HT-29 (cell line): ENCODE data around the gene GPR158. TPM values are rescaled to one million over a fixed set of nuclear protein-coding genes. Genes with fewer than 3 reads are reported as not detected.

Experiments
- DNase-seq: peaks from one replicate; pipeline ENCODE4 v3.0.0-alpha.2; 2015; ENCODE audit warnings: low spot score
- total RNA-seq: library from RNA; depleted of rRNA; stranded (reverse); fragments of >200 nt; shearing (Covaris generic); gene quantifications from 2 replicates; pipeline ENCODE4 v1.2.3, GENCODE V29; 2014

Gene GPR158
- total RNA-seq, 1 experiment from 2014 or later = 3.1 TPM

DNA sequence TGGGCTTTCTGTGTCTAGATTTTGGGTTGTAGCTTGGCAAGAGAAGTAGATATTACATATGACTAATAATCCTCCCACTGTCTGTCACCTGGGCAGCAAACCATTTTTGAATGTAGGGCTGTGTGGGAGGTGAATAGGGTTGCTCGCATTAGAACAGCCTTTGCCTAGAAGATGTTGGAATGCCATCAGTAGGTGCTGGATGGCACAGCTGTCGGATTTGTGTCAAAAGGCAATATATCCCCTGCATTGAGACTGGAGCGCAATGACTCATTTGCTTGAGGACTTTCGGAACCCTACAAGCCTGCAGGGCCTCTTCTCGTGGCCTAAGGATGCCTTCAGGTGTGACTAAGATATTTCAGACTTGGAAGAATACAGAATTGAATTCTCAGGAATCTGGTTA is 323.8 kb downstream of the GPR158 start:
- DNase-seq = no peak

DNA sequence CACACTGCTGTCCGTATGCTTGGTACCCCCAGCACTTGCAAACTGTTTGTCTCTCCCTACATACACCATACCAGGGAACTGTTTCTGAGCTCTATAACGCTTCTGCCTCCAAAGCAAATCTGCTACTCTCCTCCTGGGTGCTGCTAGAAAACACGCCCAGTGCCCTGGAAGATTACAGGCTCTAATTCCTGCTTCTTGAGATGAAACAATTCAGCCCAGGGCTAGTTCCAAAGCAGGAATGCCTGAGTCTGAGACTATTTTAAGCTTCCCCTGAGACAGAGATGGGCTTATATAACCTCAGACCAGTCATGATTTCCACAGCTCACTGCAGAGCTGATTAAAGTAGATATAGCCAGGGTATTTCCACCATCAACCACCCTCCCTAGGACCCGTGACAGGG is 327.1 kb downstream of the GPR158 start:
- DNase-seq = no peak

DNA sequence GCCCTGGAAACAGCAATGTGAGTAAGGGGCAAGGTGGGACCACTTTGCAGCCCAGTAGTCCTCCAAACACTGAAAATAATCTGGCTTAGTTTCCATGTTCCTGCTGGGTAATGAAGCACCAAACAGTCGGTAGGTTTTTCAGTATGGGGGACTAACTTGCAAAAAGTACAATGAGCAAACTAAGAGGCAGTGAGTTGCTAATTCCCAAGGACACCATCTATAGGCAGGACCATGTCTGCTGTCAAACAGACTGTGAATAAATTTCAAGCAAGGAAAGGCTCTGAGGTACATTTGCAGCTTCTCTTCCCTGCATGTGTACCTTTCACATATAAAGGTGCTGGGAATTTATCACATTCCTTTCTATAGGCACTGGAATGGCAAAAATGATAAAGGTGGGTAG is 327.7 kb downstream of the GPR158 start:
- no peak for DNase-seq

DNA sequence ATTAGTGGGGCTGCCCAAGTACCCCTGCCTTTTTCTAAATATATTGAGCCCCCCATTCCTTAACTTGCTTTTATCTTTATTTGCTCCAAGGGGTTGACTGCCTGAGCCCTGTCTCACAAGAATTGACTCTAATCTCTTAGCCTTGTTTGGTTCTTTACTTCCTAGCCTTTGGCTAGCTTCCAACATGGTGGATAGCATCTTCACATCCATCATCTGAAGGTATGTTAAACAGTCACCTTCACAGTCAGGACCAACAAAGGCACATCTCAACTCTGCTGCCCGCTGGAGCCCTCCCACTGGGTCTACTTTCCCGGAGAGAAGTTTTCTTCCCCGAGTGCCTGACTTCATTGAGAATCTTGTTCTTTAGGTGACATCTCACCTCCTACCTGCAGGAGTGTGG is 329.5 kb downstream of the GPR158 start:
- no peak for DNase-seq

DNA sequence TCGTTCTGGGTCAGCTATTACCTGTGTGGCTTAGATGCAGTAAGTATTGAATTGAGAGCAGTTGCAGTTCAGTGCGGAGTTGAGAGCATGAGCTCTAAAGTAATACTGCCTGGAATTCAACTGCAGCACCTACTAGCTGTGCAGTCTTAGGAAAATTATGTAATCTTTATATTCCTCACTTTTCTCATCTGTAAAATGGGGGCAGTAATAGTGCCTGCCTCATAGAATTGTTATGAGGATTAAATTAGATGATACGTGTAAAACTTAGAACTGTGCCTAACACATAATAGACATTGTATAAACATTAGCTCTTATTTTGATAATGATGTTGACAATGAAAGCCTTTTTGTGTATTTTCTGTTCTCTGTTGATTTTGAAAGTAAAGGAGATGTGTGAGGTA is 330.0 kb downstream of the GPR158 start:
- DNase-seq = no peak

DNA sequence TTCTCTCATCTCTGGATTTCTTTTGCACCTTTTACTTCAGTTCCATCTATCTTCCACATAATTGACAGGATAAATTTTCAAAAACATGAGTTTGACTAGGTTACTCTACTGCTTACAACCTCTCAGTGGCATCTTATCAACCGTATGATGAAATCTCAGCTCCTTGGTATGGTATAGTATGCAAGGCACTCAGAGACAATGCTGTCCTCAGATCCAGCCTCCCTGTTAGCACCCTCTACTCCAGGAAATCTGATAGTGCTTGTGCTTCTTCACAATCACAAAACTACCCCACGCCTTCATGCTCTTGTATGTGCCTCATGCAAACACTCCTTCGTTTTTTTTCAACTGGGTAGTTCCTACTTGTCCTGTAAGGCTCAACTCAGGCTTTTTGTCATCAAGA is 330.7 kb downstream of the GPR158 start:
- no peak for DNase-seq

DNA sequence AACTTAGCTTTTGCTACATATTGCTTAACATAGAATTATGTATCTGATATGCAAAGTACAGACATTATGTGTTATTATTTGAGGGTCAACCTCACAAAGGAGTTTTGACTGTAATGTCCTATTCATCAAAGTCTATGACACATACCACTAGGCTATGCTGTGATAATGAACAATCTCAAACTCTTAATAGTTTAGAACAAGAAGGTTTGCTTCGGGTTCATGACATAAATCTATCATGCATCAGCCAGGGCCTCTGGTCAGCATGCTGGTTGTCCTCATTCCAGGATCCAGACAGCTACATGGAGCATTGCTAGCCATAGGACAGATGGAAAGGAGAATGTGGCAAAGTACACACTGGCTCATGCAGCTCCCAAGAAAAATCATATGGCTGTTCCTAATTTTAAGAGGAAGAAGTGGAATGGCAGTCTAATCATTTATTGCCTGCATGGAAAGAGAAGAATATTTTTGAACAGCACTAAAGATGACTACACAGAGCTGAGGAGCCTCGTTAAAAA is 332.1 kb downstream of the GPR158 start:
- DNase-seq = no peak

DNA sequence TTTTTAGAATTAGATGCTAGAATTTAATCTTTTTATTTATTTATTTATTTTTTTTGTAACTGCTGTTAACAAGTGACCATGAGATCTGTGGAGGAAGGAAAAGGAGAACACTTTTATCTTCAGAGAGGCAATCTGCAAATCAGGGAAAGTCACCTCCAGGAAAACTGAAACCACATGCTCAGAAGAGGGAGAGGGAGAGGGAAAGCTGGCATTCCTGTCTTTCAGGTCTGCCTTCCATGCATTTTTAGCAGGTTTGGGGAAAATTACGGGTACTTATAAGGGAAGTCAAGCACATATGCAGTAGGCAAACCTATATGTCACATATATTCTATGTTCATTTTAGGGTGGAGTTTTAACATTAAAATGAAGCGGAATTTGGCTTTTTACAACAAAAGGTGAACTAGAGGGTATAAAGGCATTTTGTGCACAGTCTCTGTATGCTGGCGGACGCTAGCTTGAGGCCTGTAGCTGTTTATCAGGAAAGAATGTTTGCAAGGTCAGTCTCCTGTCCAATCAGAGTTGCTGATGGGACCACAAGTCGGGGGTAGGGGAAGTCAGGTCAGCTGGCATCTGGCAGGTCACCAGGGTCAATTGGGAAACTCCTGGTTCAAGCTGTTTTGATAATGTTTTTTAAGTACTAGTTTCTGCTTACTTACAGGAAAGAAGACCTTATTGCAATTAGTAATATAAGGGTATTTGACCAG is 333.5 kb downstream of the GPR158 start:
- DNase-seq = no peak

DNA sequence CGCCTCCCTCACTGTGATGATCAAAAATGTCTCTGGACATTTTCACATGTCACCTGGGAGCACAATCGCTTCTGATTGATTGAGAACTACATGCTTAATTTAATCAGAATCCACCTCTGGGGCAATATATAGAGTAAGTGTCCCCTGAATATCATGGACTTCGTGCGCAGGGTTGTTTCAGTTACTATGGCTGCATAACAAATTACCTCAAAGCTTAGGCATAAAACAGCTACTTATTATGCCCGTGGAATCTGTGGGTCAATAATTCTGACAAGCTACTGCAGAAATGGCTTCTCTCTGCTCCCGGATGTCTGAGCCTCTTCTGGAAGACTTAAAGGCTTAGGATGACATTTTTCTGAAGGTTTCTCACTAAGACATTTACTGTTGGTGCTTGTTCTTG is 334.4 kb downstream of the GPR158 start:
- no peak for DNase-seq

DNA sequence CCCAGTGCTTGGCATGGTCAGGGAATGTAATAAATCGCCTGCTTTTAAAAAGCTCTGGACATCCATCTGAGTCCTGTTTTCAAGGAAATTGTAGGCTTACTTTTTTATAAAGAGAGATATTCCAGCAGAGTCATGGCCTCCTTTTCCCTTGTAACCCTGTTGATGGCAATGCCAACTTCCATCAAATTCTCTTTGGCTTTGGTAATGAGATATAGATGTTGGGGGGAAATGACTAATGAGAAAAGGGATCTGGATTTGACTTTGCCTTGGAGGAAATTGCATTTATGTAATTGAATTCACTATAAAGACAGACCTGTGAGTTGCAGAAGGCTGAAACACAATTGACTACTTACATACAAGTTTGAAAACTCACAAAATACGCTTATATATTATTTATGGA is 347.5 kb downstream of the GPR158 start:
- no peak for DNase-seq

DNA sequence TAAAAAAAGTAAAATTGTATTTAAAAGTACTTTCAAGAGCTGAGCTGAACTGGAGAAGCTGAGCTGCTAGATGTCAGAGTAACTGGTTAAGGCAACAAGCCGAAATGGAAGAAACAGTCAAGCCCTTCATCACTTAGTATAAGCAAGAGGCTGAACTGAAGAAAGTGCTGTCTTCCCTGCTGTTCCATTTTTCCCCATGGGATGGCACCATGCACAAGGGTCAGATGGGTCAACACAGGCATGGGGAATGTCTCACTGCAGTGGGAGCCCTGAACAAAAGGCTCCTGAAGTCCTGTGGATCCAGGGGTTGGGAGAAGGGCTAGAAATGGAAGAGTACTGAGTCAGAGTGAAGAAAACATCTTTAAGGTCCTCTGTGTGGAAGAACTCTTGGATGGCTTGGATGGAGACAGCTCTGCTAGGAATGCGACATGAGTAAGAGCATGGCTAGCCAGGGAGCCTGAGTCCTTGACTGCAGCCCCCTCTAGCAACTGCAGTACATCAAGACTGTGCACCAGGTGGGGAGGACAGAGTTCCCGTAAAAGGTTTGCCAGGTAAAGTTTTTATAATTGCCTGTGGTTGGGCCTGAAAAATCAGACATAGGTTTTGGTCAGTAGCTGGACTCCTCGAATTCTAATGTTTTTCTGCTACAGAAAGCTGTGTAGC is 348.3 kb downstream of the GPR158 start:
- DNase-seq = peak; percentile 7

DNA sequence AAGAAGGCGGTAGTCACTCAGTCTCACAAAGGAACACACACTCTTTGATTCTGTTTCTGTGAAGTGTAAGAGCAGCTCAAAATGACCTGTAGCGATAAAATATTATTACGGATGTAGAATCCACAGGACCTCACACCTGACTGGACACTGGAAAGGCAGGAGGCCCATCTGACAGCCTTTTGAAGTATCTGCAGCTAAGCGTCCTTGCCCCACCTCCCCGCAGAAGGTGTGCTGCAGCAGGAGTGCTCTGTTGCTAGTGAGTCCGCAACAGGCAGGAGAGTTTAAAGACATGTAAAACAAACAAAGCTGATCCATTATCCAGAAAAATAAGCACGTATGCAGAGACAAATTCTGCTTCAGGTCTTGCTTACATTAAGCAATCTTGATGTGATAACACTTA is 355.5 kb downstream of the GPR158 start:
- no peak for DNase-seq

DNA sequence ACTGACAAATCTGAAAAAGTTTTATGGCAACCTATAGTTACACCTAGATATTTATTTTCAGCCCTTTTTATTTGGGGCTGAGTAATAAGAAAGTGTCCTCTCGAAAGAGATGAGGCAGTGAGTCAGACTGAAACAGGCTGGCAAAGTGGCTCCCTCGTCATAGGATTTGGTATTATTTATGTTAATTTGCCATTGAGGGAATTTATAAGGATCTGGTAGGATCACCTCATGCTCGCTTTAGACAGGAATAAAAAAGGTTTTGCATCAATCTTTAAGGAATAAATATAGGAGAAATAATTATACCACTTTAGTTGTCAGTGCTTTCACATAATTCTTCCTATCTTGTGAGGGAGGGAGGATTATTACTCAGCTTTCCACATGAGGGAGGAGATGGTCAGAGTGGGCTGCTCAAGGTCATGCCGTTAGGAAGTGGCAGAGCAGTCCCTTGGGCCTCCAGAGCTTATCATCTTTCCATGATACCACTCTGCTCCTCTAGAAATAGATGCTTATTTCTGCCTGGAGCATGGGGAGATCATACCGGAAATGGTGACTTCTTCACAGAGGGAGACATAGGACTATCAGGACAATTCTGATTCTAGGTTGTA is 356.8 kb downstream of the GPR158 start:
- DNase-seq = no peak

DNA sequence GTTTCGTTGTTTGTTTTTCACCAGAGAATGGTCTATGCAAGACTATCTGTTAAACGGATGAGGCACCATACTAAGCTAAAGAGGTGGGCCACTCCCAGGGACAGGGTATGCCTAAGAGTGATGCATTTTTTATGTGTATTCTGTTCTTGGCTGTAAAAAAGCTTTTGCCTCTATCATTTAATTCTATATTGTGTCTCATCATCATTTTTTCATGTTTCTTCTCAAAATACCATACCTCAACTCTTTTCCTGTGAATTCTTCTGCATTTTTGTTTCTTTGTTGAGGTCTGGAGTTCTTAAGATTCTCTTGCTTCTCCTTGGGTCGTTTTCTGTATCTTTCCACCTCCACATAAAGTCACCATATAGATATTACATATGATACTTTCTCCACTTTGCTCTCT is 357.4 kb downstream of the GPR158 start:
- no peak for DNase-seq

DNA sequence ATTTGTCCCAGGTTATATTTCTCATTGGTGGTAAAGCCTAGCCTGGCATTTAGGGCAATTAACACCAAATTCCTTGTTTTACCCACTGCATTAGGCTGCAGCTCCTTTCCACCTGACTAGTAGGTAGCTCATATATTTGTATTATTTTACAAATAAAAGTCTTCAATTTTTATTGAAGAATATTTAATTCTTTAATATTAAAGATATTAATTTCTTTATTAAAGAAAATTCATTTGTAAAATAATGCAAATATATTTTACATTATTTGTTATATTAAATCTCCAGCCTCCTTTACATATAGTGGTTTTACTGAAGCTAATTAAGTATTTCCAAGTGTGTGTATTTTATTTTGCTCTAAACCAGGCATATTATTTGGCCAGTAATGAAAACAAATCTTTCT is 361.2 kb downstream of the GPR158 start:
- DNase-seq = no peak

DNA sequence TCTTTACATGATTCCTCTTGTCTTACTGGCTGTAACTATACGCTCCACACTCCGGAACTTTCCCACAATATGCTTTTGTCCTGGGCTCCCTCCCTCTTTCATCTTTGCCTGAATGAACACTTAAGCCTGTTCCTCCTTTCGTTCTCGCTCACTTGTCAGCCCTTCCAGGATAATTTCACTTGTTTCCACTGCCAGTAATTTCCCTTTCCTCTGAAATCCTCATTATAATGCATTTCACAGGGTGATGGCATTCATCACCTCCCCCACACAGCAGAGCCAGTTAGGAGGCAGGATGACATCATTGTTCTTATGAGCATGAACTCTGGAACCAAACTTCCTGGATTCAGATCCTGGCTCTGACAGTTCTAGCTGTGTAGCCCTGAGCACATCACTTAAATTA is 372.6 kb downstream of the GPR158 start:
- peak; percentile 3 for DNase-seq

DNA sequence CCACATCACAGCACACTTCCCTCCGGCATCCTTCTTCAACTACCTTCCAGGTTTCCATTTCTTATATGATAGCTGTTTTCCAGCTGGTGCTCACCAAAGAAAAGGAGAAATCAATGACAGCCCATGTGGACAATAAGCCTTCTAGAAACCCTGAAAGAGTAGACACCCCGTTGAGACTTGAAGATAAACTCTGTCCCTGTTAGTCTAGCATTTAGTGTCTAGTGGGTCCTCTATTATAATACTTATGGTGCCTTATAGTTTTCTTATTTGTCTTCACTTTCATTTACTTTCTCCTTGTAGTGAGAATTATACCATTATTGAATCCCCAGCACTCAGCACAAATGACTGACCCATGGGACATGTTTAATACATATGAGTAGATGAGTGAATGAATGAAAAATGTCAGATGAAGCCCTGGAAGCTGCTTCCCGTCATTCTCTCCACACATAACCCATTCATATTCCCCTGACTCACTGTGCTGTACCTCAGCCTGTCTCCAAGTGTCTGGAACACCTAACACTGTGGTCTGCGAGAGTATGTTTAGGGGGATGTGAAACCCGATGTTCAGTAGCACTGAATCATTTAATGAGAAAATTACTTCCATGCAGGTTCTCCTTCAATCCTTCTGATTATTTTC is 377.6 kb downstream of the GPR158 start:
- no peak for DNase-seq

DNA sequence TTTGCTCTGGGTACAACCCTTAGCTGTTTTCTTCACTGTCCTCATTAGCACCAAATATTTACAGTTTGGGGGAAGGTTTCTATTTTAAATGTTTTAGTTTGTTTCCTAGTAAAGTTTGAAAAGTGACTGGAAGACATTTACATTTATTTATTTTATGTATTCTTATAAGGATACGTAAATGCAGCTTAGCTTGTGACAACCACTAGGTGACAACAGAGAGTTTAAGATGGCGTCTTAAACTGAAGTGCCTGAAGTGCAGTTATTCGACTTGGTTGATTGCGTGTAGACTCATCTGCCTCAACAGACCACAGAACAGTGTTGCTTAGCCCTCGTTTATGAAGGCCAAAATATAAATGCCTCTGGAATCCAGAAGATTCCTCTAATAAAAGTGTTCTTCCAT is 381.1 kb downstream of the GPR158 start:
- no peak for DNase-seq

DNA sequence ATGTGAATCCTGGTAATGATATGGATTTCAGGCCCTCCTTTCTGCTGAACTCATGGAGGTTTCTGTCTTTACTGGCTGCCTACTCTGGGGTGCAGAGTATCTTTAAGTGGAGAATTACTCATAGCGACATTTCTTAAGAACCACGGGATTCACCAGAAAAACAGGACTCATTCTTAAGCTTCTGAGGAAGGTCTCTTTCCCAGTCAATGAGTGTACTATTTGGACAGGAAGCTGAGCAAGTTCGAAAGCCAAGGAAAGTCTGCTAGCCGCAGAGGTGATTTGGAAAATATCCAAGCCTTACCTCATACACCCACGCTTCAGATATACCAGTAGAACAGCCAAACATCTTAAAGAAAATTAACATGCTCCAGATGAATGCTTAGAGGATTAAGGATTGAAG is 381.7 kb downstream of the GPR158 start:
- peak; percentile 44 for DNase-seq

DNA sequence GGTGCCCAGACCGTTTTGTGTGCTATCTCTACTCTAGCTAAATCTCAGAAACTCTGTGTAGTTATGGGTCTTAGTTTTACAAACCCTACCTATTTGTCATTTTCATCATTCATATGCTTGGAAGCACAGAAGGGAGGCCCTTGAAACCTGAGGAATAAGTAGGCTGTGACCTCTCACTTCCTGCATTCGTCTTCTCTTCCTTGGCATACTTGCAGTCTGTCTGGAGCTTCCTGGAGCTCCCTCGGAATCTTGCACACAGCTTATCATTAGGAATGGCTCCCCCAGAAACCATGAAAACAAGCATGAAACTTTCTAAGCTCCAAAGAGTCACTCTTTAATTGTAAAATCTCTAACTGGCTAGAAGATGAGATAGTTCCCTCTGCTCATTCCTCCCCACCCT is 382.3 kb downstream of the GPR158 start:
- DNase-seq = no peak

DNA sequence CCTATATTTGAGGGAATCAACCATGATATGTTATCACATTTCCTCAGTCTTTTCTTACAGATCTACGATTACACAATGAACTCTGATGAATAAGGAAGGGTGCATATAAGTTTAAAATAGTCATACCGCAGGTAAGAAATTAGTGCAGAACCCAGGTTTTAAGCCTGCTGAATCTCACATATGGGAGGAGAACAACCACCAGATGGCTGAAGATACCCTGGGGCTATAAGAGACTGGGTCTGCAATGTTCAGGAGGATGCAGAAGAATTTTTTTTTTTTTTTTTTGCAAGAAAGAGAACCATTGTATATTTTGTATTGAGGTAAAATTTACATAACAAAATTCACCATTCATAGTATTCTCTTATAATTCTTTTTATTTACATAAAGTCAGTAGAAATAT is 387.0 kb downstream of the GPR158 start:
- no peak for DNase-seq

DNA sequence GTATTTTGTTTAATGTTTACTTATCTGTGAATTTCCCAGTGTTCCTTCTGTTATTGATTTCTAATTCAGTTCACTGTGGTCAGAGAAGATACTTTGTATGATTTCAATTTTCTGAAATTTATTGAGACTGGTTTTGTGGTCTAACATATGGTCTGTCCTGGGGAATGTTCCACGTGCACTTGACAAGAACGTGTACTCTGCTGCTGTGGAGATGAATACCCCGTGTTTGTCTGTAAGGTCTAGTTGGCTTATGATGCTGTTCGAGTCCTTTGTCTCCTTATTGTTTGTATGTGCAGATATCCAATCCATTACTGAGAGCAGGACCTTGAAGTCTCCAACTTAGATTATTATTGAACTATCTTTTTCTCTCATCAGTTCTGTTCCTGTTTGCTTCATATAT is 387.7 kb downstream of the GPR158 start:
- no peak for DNase-seq

DNA sequence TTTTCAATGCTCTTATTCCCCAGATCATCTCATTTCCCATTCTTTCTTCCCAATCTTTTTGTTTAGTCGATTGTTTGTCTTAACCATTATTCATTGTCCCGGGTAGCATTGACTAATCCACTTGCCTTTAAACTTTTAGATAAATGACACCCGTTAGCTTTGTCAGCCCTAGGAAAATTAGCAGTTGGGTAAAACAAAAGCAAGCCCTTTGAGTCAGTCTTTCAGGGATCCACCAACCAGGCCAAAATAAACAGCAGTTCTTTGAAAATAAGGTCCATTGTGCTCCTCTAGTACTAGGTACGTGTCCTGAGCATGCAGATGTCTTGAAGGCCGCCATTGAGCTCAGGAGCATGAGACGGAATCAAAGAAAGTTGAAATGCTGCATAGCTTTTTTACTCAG is 389.6 kb downstream of the GPR158 start:
- DNase-seq = no peak
